Smooth muscle cell (in vitro differentiated cells): ENCODE results near the gene MBD3. TPM values are rescaled to one million over a fixed set of nuclear protein-coding genes. Genes with fewer than 3 reads are reported as not detected.

Source experiments
- DNase-seq: peaks from one replicate; lab custom pipeline; 2025; ENCODE audit not compliant: unreplicated experiment; lab: John Stamatoyannopoulos, UW
- H2AFZ ChIP-seq: fragments of 200-600 bp; sonication (generic); 2 replicates; pipeline ENCODE4 v1.6.0; 2016; ENCODE audit warnings: antibody characterized with exemption, low read depth, mild to moderate bottlenecking
- H3F3A ChIP-seq: fragments of 200-600 bp; sonication (generic); 2 replicates; pipeline ENCODE4 v1.6.0; 2017; ENCODE audit warnings: antibody characterized with exemption, low read depth
- H3K27ac ChIP-seq: fragments of 200-600 bp; sonication (generic); 2 replicates; pipeline ENCODE4 v1.5.1; 2016; ENCODE audit warnings: low read depth, mild to moderate bottlenecking
- H3K27me3 ChIP-seq: fragments of 200-600 bp; sonication (generic); 2 replicates; pipeline ENCODE4 v1.6.1; 2016; ENCODE audit warnings: low read depth, mild to moderate bottlenecking
- H3K36me3 ChIP-seq: fragments of 200-600 bp; sonication (generic); 2 replicates; pipeline ENCODE4 v1.5.1; 2016; ENCODE audit warnings: low read depth
- H3K4me1 ChIP-seq: fragments of 200-600 bp; sonication (generic); 2 replicates; pipeline ENCODE4 v1.5.1; 2016; ENCODE audit warnings: low read depth
- H3K4me2 ChIP-seq: fragments of 200-600 bp; sonication (generic); 2 replicates; pipeline ENCODE4 v1.6.0; 2016; ENCODE audit warnings: mild to moderate bottlenecking
- H3K4me3 ChIP-seq: fragments of 200-600 bp; sonication (generic); 2 replicates; pipeline ENCODE4 v1.5.1; 2016; ENCODE audit warnings: mild to moderate bottlenecking
- H3K79me2 ChIP-seq: fragments of 200-600 bp; sonication (generic); 2 replicates; pipeline ENCODE4 v1.6.0; 2016; ENCODE audit warnings: low read depth, mild to moderate bottlenecking
- H3K9ac ChIP-seq: fragments of 200-600 bp; sonication (generic); 2 replicates; pipeline ENCODE4 v1.6.0; 2016; ENCODE audit warnings: low read depth
- H3K9me3 ChIP-seq: fragments of 200-600 bp; sonication (generic); replicated peaks from 2 replicates; pipeline ENCODE4 v1.5.1; 2016; ENCODE audit warnings: low read depth
- H4K20me1 ChIP-seq: fragments of 200-600 bp; sonication (generic); 2 replicates; pipeline ENCODE4 v1.6.0; 2016; ENCODE audit warnings: low read depth
- CTCF ChIP-seq: fragments of 200-600 bp; sonication (generic); IDR thresholded peaks from 2 replicates; pipeline ENCODE4 v1.5.1; 2017; ENCODE audit warnings: borderline replicate concordance, mild to moderate bottlenecking, antibody characterized with exemption; ENCODE audit not compliant: insufficient read depth, poor library complexity, severe bottlenecking
- WGBS: methylation state at CpG from one replicate; pipeline ENCODE4 v1.1.7; 2016; ENCODE audit warnings: low lambda C conversion rate; 5-methylcytosine and 5-hydroxymethylcytosine counted together
- polyA plus RNA-seq: library from polyadenylated mRNA; unstranded; fragments of >200 nt; fragmentation: Nextera tagmentation; extraction: Ambion mirVana; gene quantifications from 2 replicates; pipeline ENCODE4 v1.2.1, GENCODE V29; 2016
- total RNA-seq: library from RNA; depleted of rRNA; stranded (reverse); fragments of >200 nt; gene quantifications from 2 replicates; pipeline ENCODE4 v1.2.3, GENCODE V29; 2014

The MBD3 gene
- total and polyA plus RNA-seq, 2 experiments from 2014 or later: 40.3 to 47.3 TPM

- H3K27ac ChIP-seq: no peak overlapping the region
- H3K27me3 ChIP-seq: no peaks in the 10 kb centered on the region
- peaks cover 61% of the 10 kb centered on the region for H4K20me1 ChIP-seq
- H3F3A ChIP-seq: no peaks in the 10 kb centered on the region
- no peaks in the 10 kb centered on the region for H3K9me3 ChIP-seq
- 97% methylated on average over 21 of the region's 24 CpGs for WGBS
- H3K36me3 ChIP-seq: no peaks in the 10 kb centered on the region
- no peak for DNase-seq
- no peak for TF ChIP-seq CTCF
- H3K79me2 ChIP-seq: peaks cover 4% of the 10 kb centered on the region
- no peak overlapping the region for H3K9ac ChIP-seq
- no peaks in the 10 kb centered on the region for H3K4me1 ChIP-seq
- H2AFZ ChIP-seq: no peak overlapping the region
- H3K4me2 ChIP-seq: no peak overlapping the region
- H3K4me3 ChIP-seq: no peak overlapping the region
Measured at GRCh38 chr19:1629256-1629808, 36.7 kb upstream of the MBD3 start.

GRCh38 chr19:1627194-1627593, 34.5 kb upstream of the MBD3 start:
- H3K4me3 ChIP-seq: no peak overlapping the region
- no peak for TF ChIP-seq CTCF
- H2AFZ ChIP-seq: no peak overlapping the region
- H3K4me1 ChIP-seq: no peaks in the 10 kb centered on the region
- no peak overlapping the region for H3K27ac ChIP-seq
- H3K79me2 ChIP-seq: no peaks in the 10 kb centered on the region
- no peaks in the 10 kb centered on the region for H3K9me3 ChIP-seq
- H4K20me1 ChIP-seq: peaks cover 40% of the 10 kb centered on the region
- DNase-seq: no peak
- no peaks in the 10 kb centered on the region for H3K36me3 ChIP-seq
- no peak overlapping the region for H3K9ac ChIP-seq
- H3K4me2 ChIP-seq: no peak overlapping the region
- WGBS: 94% methylated on average over 14 of the region's 17 CpGs
- no peaks in the 10 kb centered on the region for H3F3A ChIP-seq
- H3K27me3 ChIP-seq: no peaks in the 10 kb centered on the region

GRCh38 chr19:1626417-1627010, 33.8 kb upstream of the MBD3 start:
- no peak overlapping the region for H3K9ac ChIP-seq
- no peak overlapping the region for H2AFZ ChIP-seq
- peaks cover 33% of the 10 kb centered on the region for H4K20me1 ChIP-seq
- WGBS: 96% methylated on average over 32 of the region's 32 CpGs
- no peak for DNase-seq
- H3K4me1 ChIP-seq: no peaks in the 10 kb centered on the region
- H3K9me3 ChIP-seq: no peaks in the 10 kb centered on the region
- no peak for TF ChIP-seq CTCF
- H3K4me2 ChIP-seq: no peak overlapping the region
- H3F3A ChIP-seq: no peaks in the 10 kb centered on the region
- no peaks in the 10 kb centered on the region for H3K27me3 ChIP-seq
- no peak overlapping the region for H3K4me3 ChIP-seq
- no peaks in the 10 kb centered on the region for H3K79me2 ChIP-seq
- no peak overlapping the region for H3K27ac ChIP-seq
- no peaks in the 10 kb centered on the region for H3K36me3 ChIP-seq

GRCh38 chr19:1624458-1624857, 31.8 kb upstream of the MBD3 start:
- Histone ChIP-seq H3F3A (no peaks in the 10 kb centered on the region), H3K4me2 (no peak overlapping the region), H4K20me1 (peaks cover 19% of the 10 kb centered on the region), H3K9me3 (no peaks in the 10 kb centered on the region), H3K4me1 (no peaks in the 10 kb centered on the region), H3K79me2 (no peaks in the 10 kb centered on the region), H3K4me3 (no peak overlapping the region), H3K27me3 (no peaks in the 10 kb centered on the region), H3K9ac (no peak overlapping the region), H2AFZ (no peak overlapping the region), H3K36me3 (no peaks in the 10 kb centered on the region), H3K27ac (no peak overlapping the region)
- WGBS: 85% methylated on average over 23 of the region's 23 CpGs
- peak; percentile 51 for TF ChIP-seq CTCF
- DNase-seq: peak; percentile 1
